Mesothelial cell of epicardium (in vitro differentiated cells): Measurements from ENCODE around the gene RHBDF2. TPM values are rescaled to one million over a fixed set of nuclear protein-coding genes. Genes with fewer than 3 reads are reported as not detected.

Experiments used
- DNase-seq, 2 experiments: peaks; one replicate each; pipeline ENCODE4 v3.0.0; 2021; ENCODE audit warnings: low spot score in 2 of 2; ENCODE audit not compliant: unreplicated experiment in 2 of 2
- H3K27ac Mint-ChIP-seq: 2 replicates; pipeline ENCODE4 v1.8.0; 2021; ENCODE audit warnings: mixed read lengths
- H3K27me3 Mint-ChIP-seq: 2 replicates; pipeline ENCODE4 v1.8.0; 2021; ENCODE audit warnings: low read depth, mixed read lengths
- H3K36me3 Mint-ChIP-seq: 2 replicates; pipeline ENCODE4 v1.8.0; 2021; ENCODE audit warnings: mixed read lengths
- H3K4me1 Mint-ChIP-seq: 2 replicates; pipeline ENCODE4 v1.8.0; 2021; ENCODE audit warnings: mixed read lengths
- H3K4me3 Mint-ChIP-seq: 2 replicates; pipeline ENCODE4 v1.8.0; 2021; ENCODE audit warnings: mild to moderate bottlenecking, moderate library complexity, mixed read lengths
- H3K9me3 Mint-ChIP-seq: 2 replicates; pipeline ENCODE4 v1.8.0; 2021; ENCODE audit warnings: mixed read lengths
- CTCF ChIP-seq: fragments of 200-600 bp; sonication (generic); IDR thresholded peaks from one replicate; pipeline ENCODE4 v1.5.0; 2021; ENCODE audit warnings: antibody characterized with exemption; ENCODE audit not compliant: unreplicated experiment
- total RNA-seq: library from RNA; stranded (reverse); gene quantifications from 3 replicates; pipeline ENCODE4 v1.2.1, GENCODE V29; 2021

Gene RHBDF2
- total RNA-seq, 1 donor from 2014 or later: 21.5 TPM

- no peak for DNase-seq
- TF ChIP-seq CTCF: no peak
- Mint-ChIP-seq H3K9me3 (no peaks in the 10 kb centered on the region), H3K4me3 (no peak overlapping the region), H3K36me3 (no peaks in the 10 kb centered on the region), H3K4me1 (peaks cover 34% of the 10 kb centered on the region), H3K27me3 (no peaks in the 10 kb centered on the region), H3K27ac (no peak overlapping the region)
Observed at GRCh38 chr17:76444518-76445311, 56.5 kb downstream of the RHBDF2 start.

DNA sequence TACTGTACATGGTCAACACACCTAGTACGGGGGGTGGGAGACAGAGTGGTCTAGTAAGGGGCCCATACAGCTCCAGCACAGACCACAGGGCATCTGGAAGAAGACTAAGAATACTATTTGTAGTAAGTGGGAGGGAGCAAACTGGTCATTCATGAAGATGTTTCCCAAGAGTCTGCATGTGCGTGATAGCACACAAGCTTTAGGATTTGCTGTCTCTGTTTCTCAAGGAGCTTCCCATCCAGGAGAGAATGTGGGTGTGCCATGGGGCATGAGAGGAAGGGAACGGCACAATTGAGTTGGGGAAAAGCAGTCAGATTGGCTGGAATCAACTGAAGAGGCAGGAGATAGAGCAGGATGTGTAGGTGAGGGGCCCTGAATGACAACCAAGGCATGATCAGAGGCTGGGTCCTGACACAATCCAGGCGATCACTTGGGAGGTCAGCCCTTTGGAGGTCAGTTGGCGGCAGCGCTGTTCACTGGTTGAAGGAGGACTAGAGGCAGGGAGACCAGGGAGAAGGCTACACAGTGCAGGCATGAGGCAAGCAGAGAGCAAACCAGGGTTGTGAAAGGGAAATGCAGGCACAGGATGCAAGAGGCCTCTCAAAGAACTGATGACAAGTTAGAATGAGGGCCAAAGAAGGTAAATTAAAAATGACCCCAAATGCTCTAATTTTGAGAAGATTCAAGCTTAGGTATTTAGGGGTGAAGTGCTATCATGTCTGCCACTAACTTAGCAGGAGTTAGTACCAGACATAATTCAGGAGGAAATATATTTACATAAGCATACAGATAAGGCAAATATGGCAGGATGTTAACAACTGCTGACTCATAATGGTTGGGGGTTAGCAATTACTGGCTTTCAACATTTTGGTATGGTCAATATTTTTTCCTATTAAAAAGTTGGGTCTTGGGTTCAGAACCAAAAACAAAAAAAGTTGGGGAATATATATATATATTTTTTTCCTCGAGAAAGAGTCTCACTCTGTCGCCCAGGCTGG, 58.6 kb downstream of the RHBDF2 start:
- Mint-ChIP-seq H3K36me3 (no peaks in the 10 kb centered on the region), H3K27me3 (no peaks in the 10 kb centered on the region), H3K9me3 (no peaks in the 10 kb centered on the region), H3K27ac (peak overlapping the region; percentile 43), H3K4me3 (no peak overlapping the region), H3K4me1 (peaks cover 46% of the 10 kb centered on the region)
- no peak for DNase-seq
- no peak for TF ChIP-seq CTCF

- peaks cover 42% of the 10 kb centered on the region for H3K4me1 Mint-ChIP-seq
- H3K4me3 Mint-ChIP-seq: no peak overlapping the region
- no peak for TF ChIP-seq CTCF
- no peaks in the 10 kb centered on the region for H3K9me3 Mint-ChIP-seq
- H3K36me3 Mint-ChIP-seq: no peaks in the 10 kb centered on the region
- no peaks in the 10 kb centered on the region for H3K27me3 Mint-ChIP-seq
- no peak for DNase-seq
- H3K27ac Mint-ChIP-seq: no peak overlapping the region
Observed at GRCh38 chr17:76441686-76442340, 59.4 kb downstream of the RHBDF2 start.

DNA sequence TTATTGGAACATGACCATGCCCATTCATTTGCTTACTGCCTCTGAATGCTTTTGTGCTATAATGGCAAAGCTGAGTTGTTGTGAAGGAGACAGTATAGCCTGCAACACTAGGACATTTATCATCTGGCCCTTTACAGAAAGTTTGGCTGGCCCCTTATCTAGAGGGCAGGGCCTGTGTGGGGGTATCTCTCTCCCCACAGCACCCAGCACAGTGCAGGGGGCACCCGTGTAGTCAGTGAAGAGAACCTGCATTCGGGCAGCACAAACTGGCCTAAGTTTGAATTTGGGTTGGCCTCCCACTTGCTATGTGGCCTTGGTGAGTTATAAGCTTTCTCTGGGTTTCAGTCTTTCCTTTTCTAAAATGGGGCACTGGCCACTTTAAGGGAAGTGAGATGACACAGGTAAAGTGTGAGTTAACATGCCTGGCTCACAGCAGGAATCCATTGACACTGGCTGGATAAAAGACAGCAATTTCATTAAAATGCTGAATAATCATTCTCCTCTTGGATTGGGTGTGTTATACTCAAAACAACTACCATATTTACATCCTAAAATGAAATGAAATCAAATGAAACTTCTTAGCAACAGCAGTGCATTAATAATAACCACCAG, 60.4 kb downstream of the RHBDF2 start:
- Mint-ChIP-seq H3K36me3 (no peaks in the 10 kb centered on the region), H3K27ac (no peak overlapping the region), H3K4me1 (peaks cover 32% of the 10 kb centered on the region), H3K9me3 (no peaks in the 10 kb centered on the region), H3K4me3 (no peak overlapping the region), H3K27me3 (no peaks in the 10 kb centered on the region)
- no peak for DNase-seq
- no peak for TF ChIP-seq CTCF

DNA sequence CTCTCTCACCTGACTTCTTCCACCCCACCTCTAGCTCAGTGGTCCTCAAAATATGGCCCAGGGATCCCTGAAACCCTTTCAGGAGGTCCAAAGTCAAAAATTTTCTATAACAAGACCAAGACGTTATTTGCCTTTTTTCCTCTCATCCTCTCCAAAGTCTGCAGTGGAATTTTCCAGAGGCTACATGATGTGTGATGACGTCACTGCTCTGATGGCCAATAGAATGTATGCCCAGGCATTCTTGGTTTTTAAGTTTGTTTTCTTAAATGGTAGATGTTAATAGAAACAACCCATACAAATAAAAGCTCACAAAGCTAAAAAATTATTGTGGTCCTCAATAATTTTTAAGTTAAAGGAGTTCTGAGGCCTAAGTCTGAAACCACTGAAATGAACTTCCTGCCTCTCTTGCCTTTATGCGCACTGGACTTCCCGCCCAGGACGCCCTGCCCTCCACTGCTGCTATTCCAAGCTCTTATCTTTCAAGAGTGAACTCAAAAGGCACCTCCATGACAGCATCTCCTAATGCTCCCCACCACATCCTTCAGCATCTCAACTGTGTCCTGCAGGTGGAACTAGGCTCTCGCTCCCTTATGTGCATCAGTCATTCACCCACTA, 61.8 kb downstream of the RHBDF2 start:
- Mint-ChIP-seq H3K4me3 (no peak overlapping the region), H3K27ac (no peak overlapping the region), H3K9me3 (no peaks in the 10 kb centered on the region), H3K27me3 (no peaks in the 10 kb centered on the region), H3K4me1 (peaks cover 18% of the 10 kb centered on the region), H3K36me3 (no peaks in the 10 kb centered on the region)
- no peak for TF ChIP-seq CTCF
- DNase-seq: no peak
